Activated naive CD4-positive, alpha-beta T cell treated with anti-CD3 and anti-CD28 coated beads, Interleukin-2, amount 50 U/mL, for 72 hours (primary cell): ENCODE results near the gene SYNE1. TPM values are rescaled to one million over a fixed set of nuclear protein-coding genes. Genes with fewer than 3 reads are reported as not detected.
"Not testable (repeated sequence)": the region's sequence is repeated elsewhere in the genome, so short reads cannot be mapped to it uniquely, and the experiment has no call there.

Experiments used
- ATAC-seq, 2 donors: fragments of 150-1000 bp; cut with Tn5 transposase; 2 replicates each; pipeline ENCODE4 v1.10.0; 2021; ENCODE audit warnings: mild to moderate bottlenecking in 2 of 2, moderate library complexity in 2 of 2
- DNase-seq, 2 donors: peaks; one replicate each; pipeline ENCODE4 v3.0.0; 2021 to 2022; ENCODE audit warnings: low spot score in 2 of 2
- H3K27ac Mint-ChIP-seq, 2 donors: one replicate each; pipeline ENCODE4 v1.8.0; 2022; ENCODE audit warnings: mild to moderate bottlenecking in 2 of 2, mixed read lengths in 2 of 2
- H3K36me3 Mint-ChIP-seq, 2 donors: one replicate each; pipeline ENCODE4 v1.8.0; 2022; ENCODE audit warnings: mixed read lengths in 2 of 2
- H3K9me3 Mint-ChIP-seq, 2 donors: one replicate each; pipeline ENCODE4 v1.8.0; 2022; ENCODE audit warnings: mixed read lengths in 2 of 2
- total RNA-seq, 2 donors: library from RNA; stranded (reverse); gene quantifications; one replicate each; pipeline ENCODE4 v1.2.3, GENCODE V29; 2022

Gene SYNE1
- total RNA-seq, 2 donors from 2014 or later: 29.4 to 33.7 TPM

- no peak for ATAC-seq
- H3K27ac Mint-ChIP-seq: no peak overlapping the region
Measured at GRCh38 chr6:152534541-152534940, 102.6 kb downstream of the SYNE1 start.

GRCh38 chr6:152532556-152533422 is 104.4 kb downstream of the SYNE1 start:
- DNase-seq: no peak
- H3K9me3 Mint-ChIP-seq: no peaks in the 10 kb centered on the region
- H3K36me3 Mint-ChIP-seq: no peaks in the 10 kb centered on the region
- no peak overlapping the region for H3K27ac Mint-ChIP-seq
- ATAC-seq: no peak

More at GRCh38 chr6:152534541-152534940, 102.6 kb downstream of the SYNE1 start:
- no peak for DNase-seq
- Mint-ChIP-seq H3K36me3 (no peaks in the 10 kb centered on the region), H3K9me3 (no peaks in the 10 kb centered on the region)

DNA sequence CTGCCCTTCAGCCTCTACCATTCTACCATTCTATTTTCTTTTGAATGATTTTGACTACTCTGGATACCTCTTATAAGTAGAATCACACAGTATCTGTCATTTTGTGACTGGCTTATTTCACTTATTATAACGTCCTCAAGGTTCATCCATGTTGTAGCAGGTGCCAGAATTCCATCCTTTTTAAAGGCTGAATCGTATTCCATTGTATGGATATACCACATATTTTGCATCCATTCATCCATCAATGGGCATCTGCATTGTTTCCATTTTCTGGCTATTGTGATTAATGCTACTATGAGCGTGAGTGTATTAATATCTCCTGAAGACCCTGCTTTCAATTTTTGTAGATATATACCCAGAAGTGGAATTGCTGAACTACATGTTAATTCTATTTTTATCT is 105.5 kb downstream of the SYNE1 start:
- ATAC-seq (no peak), DNase-seq (no peak)
- Mint-ChIP-seq H3K36me3 (no peaks in the 10 kb centered on the region), H3K9me3 (no peaks in the 10 kb centered on the region), H3K27ac (no peak overlapping the region)

- Mint-ChIP-seq H3K36me3 (no peaks in the 10 kb centered on the region), H3K27ac (no peak overlapping the region), H3K9me3 (no peaks in the 10 kb centered on the region)
- ATAC-seq: peak in 1 of 2 donors; percentile 36
- no peak for DNase-seq
Measured at GRCh38 chr6:152529369-152529768, 107.8 kb downstream of the SYNE1 start.

- not testable (repeated sequence) for H3K27ac Mint-ChIP-seq, H3K9me3 Mint-ChIP-seq, DNase-seq, H3K36me3 Mint-ChIP-seq, ATAC-seq
Measured at GRCh38 chr6:152514120-152514519, 123.0 kb downstream of the SYNE1 start.

- Mint-ChIP-seq H3K9me3 (no peaks in the 10 kb centered on the region), H3K36me3 (no peaks in the 10 kb centered on the region), H3K27ac (no peak overlapping the region)
- ATAC-seq (no peak), DNase-seq (no peak)
Measured at GRCh38 chr6:152509916-152510315, 127.2 kb downstream of the SYNE1 start.

GRCh38 chr6:152508477-152508876 is 128.7 kb downstream of the SYNE1 start:
- H3K27ac Mint-ChIP-seq: no peak overlapping the region
- no peaks in the 10 kb centered on the region for H3K9me3 Mint-ChIP-seq
- no peak for DNase-seq
- ATAC-seq: no peak
- no peaks in the 10 kb centered on the region for H3K36me3 Mint-ChIP-seq

GRCh38 chr6:152503546-152503945 is 133.6 kb downstream of the SYNE1 start:
- DNase-seq: no peak
- Mint-ChIP-seq H3K36me3 (no peaks in the 10 kb centered on the region), H3K27ac (no peak overlapping the region), H3K9me3 (no peaks in the 10 kb centered on the region)
- ATAC-seq: peak in 1 of 2 donors; percentile 41

DNA sequence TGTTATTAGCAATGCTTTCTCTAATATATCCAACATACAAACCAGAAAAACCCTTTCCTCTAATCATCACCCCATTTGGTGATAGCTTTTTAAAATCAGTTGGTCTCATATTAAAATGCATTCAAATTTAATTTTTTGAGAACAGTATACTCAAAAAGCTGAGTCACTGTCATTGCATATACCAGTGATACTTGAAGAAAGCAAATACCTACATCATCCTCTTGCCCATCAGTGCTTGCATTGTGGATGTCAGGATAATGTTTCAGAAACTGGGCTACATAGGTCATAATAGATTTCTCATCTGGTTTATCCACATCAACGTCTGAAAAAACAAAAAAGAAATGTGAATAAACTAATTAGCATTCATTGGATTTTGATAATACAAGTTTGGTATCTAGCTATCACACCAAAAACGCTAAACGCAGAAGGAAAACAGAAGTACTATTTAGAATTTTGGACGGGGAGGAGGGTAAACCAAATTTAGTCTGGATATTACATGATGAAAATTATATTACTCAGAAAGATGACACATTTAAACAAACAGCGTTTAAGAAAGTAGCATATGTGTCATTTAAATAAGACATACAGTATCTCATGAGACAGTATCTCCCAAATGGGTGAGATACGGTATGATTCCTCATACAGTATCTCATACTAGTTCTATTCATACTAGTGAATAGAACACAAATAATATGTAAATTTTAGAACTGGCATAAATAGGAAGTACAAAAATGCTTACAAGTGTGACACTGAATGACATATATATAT is 134.6 kb downstream of the SYNE1 start:
- DNase-seq (no peak), ATAC-seq (peak in 1 of 2 donors; percentile 55)
- Mint-ChIP-seq H3K27ac (no peak overlapping the region), H3K36me3 (no peaks in the 10 kb centered on the region), H3K9me3 (no peaks in the 10 kb centered on the region)

- Mint-ChIP-seq H3K27ac (no peak overlapping the region), H3K36me3 (no peaks in the 10 kb centered on the region), H3K9me3 (no peaks in the 10 kb centered on the region)
- DNase-seq (no peak), ATAC-seq (no peak)
Measured at GRCh38 chr6:152499931-152500330, 137.2 kb downstream of the SYNE1 start.

GRCh38 chr6:152496731-152497130 is 140.4 kb downstream of the SYNE1 start:
- no peak overlapping the region for H3K27ac Mint-ChIP-seq

GRCh38 chr6:152495456-152495855 is 141.7 kb downstream of the SYNE1 start:
- DNase-seq, H3K36me3 Mint-ChIP-seq: not testable (repeated sequence)

More at GRCh38 chr6:152496731-152497130, 140.4 kb downstream of the SYNE1 start:
- no peaks in the 10 kb centered on the region for H3K9me3 Mint-ChIP-seq
- DNase-seq (no peak), ATAC-seq (no peak)
- H3K36me3 Mint-ChIP-seq: no peaks in the 10 kb centered on the region

DNA sequence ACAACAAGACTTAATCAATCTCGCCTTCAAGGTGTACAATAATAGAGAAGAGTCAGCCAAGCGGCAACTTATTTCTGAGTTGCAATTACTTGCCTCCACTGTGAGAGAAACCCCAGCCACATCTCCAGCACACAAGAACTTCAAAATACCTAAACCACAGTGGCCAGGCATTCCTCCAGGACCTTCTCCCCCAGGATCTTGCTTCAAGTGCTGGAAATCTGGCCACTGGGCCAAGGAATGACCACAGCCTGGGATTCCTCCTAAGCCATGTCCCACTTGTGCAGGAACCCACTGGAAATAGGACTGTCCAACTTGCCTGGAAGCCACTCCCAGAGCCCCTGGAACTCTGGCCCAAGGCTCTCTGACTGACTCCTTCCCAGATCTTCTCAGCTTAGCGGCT is 144.9 kb downstream of the SYNE1 start:
- H3K36me3 Mint-ChIP-seq, DNase-seq, ATAC-seq, H3K9me3 Mint-ChIP-seq, H3K27ac Mint-ChIP-seq: not testable (repeated sequence)

More at GRCh38 chr6:152495456-152495855, 141.7 kb downstream of the SYNE1 start:
- H3K9me3 Mint-ChIP-seq, ATAC-seq, H3K27ac Mint-ChIP-seq: not testable (repeated sequence)

DNA sequence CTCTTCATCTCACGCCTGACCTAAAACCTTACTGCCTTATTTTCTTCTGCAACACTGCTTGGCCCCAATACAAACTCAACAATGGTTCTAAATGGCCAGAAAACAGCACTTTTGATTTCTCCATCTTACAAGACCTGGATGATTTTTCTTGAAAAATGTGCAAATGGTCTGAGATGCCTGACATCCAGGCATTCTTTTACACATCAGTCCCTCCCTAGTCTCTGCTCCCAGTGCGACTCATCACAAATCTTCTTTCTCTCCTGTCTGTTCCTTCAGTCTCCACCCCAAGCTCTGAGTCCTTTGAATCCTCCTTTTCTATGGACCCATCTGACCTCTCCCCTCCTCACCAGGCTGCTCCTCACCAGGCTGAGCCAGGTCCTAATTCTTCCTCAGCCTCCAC is 145.7 kb downstream of the SYNE1 start:
- H3K36me3 Mint-ChIP-seq, ATAC-seq, DNase-seq, H3K9me3 Mint-ChIP-seq, H3K27ac Mint-ChIP-seq: not testable (repeated sequence)

DNA sequence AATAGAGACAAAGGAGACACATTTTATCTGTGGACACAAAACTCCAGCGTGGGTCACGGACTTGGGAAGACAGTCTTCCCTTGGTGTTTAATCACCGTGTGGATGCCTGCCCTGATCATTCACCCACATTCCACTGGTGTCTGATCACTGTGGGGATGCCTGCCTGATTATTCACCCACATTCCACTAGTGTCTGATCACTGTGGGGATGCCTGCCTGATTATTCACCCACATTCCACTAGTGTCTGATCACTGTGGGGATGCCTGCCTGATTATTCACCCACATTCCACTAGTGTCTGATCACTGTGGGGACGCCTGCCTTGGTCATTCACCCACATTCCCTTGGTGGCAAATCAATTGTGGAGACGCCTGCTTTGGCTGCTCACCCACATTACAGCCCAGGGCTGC is 146.2 kb downstream of the SYNE1 start:
- not testable (repeated sequence) for ATAC-seq, DNase-seq, H3K36me3 Mint-ChIP-seq

GRCh38 chr6:152484806-152485205 is 152.4 kb downstream of the SYNE1 start:
- H3K36me3 Mint-ChIP-seq: no peaks in the 10 kb centered on the region
- H3K9me3 Mint-ChIP-seq: no peaks in the 10 kb centered on the region
- no peak overlapping the region for H3K27ac Mint-ChIP-seq
- ATAC-seq (no peak), DNase-seq (no peak)

More for the DNA sequence above, 146.2 kb downstream of the SYNE1 start:
- H3K27ac Mint-ChIP-seq, H3K9me3 Mint-ChIP-seq: not testable (repeated sequence)

DNA sequence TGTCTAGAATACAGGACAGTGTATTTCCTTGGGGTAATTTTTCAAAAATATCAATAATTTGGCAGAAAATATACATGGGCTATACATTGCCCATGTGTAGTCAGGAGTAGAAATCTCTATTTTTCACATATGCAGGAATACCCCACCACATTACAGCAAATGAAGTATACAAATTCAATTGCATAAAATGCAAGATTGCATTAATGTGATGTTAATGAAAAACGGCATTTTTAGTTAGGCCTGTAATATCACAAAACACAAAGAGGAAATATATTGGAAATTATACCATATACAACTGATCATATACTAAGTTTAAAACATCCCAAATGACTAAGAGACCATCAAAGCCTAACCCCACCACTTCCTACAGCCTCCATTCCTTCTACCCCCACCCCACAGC is 154.9 kb downstream of the SYNE1 start:
- DNase-seq: no peak
- H3K27ac Mint-ChIP-seq: no peak overlapping the region
- no peaks in the 10 kb centered on the region for H3K36me3 Mint-ChIP-seq
- ATAC-seq: no peak
- H3K9me3 Mint-ChIP-seq: no peaks in the 10 kb centered on the region
